GM21529 (cell line): ENCODE results near the gene NPM3.

Experiments used
- ATAC-seq: cut with Tn5 transposase; IDR thresholded peaks from one replicate; pipeline ENCODE4 v1.9.1; 2021; ENCODE audit not compliant: unreplicated experiment

NPM3 gene

GRCh38 chr10:101760510-101760909, 22.7 kb downstream of the NPM3 start:
- ATAC-seq: no peak

GRCh38 chr10:101759309-101760247, 23.7 kb downstream of the NPM3 start:
- ATAC-seq: no peak

GRCh38 chr10:101758858-101759257, 24.4 kb downstream of the NPM3 start:
- no peak for ATAC-seq

GRCh38 chr10:101752241-101752640, 31.0 kb downstream of the NPM3 start:
- no peak for ATAC-seq

GRCh38 chr10:101749047-101750016, 33.9 kb downstream of the NPM3 start:
- ATAC-seq: no peak

GRCh38 chr10:101748496-101748895, 34.8 kb downstream of the NPM3 start:
- no peak for ATAC-seq

GRCh38 chr10:101745074-101745696, 38.1 kb downstream of the NPM3 start:
- ATAC-seq: no peak

- no peak for ATAC-seq
These were observed 39.0 kb downstream of the NPM3 start for GRCh38 chr10:101744267-101744666.

- ATAC-seq: no peak
These were observed 41.3 kb downstream of the NPM3 start for GRCh38 chr10:101741938-101742337.

- no peak for ATAC-seq
These were observed 46.6 kb downstream of the NPM3 start for GRCh38 chr10:101736666-101737065.

- no peak for ATAC-seq
These were observed 51.1 kb downstream of the NPM3 start for GRCh38 chr10:101732096-101732495.
